Activated CD4-positive, alpha-beta T cell treated with anti-CD3 and anti-CD28 coated beads, Interleukin-2, amount 10 ng/mL, durations not matched to agents 7 days and 5 days (primary cell): Measurements from ENCODE around the gene CREB5. TPM values are rescaled to one million over a fixed set of nuclear protein-coding genes. Genes with fewer than 3 reads are reported as not detected.

Source experiments
- CTCF ChIA-PET: fragments of 350-600 bp; sonication (Branson Sonifier 250); formaldehyde crosslinking; loops from one replicate; lab custom pipeline; 2021; ENCODE audit warnings: antibody characterized with exemption; lab: Charles Lee
- POLR2A ChIA-PET: fragments of 350-600 bp; sonication (Branson Sonifier 250); formaldehyde crosslinking; loops from one replicate; lab custom pipeline; 2021; ENCODE audit warnings: antibody characterized with exemption; lab: Charles Lee
- DNase-seq: peaks from one replicate; pipeline ENCODE4 v3.0.0-alpha.2; 2020
- H3K27ac Mint-ChIP-seq: one replicate; pipeline ENCODE4 v1.8.0; 2021; ENCODE audit warnings: mild to moderate bottlenecking, moderate library complexity, mixed read lengths
- H3K27me3 Mint-ChIP-seq: one replicate; pipeline ENCODE4 v1.8.0; 2021; ENCODE audit warnings: mixed read lengths
- H3K36me3 Mint-ChIP-seq: one replicate; pipeline ENCODE4 v1.8.0; 2021; ENCODE audit warnings: low read depth, mixed read lengths
- H3K4me1 Mint-ChIP-seq: one replicate; pipeline ENCODE4 v1.8.0; 2021; ENCODE audit warnings: mixed read lengths
- H3K4me3 Mint-ChIP-seq: one replicate; pipeline ENCODE4 v1.8.0; 2021; ENCODE audit warnings: mild to moderate bottlenecking, moderate library complexity, mixed read lengths
- H3K9me3 Mint-ChIP-seq: one replicate; pipeline ENCODE4 v1.8.0; 2021; ENCODE audit warnings: mixed read lengths
- total RNA-seq, 2 experiments: library from RNA; stranded (reverse); gene quantifications; one replicate each; pipeline ENCODE4 v1.2.3, GENCODE V29; 2021

CREB5 gene
- total RNA-seq, 2 experiments from 2014 or later: not detected

DNA sequence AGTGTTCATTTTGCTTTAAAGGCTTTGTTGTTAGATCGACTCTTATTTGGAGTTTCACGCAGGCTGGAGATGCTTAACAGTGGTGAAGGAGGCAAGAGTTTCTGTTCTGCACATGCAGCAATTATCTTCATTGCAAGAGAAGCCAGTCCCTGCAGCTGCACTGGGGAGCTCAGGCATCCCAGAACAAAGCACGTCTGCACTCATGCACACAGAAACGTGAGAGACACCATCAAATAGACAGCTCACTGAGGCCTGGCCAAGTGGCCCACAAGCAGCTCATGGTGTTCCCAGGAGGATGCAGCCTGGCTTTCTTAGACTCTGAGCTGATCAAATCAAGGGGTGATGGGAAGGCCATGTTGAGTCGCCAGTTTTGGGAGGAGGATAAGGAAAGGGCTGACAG is 246.1 kb downstream of the CREB5 start:
- Mint-ChIP-seq H3K4me1 (peaks cover 14% of the 10 kb centered on the region), H3K27ac (no peak overlapping the region), H3K27me3 (peaks cover 10% of the 10 kb centered on the region), H3K36me3 (peaks cover 3% of the 10 kb centered on the region), H3K9me3 (peaks cover 6% of the 10 kb centered on the region), H3K4me3 (no peak overlapping the region)
- CTCF ChIA-PET: no interaction called here
- DNase-seq: no peak
- POLR2A ChIA-PET: no interaction called here

DNA sequence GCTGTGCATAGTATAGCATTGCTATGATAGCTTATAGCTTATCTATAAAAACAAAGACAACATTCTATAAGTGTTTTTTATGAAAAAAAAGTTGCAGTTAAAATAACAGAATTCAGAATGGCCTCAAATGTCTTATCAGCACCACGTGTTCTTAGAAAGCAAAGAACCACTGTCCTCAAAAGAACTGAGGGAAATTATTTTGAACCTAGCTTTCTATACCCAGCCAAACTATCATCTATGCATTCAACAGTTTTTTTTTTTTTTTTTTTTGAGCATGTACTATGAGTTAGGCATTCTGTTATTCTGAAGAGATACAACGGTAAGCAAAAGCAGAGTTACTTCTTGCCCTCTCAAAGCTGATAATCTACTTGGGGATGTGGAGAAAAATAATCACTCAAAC is 247.8 kb downstream of the CREB5 start:
- peaks cover 18% of the 10 kb centered on the region for H3K27me3 Mint-ChIP-seq
- peaks cover 14% of the 10 kb centered on the region for H3K4me1 Mint-ChIP-seq
- peaks cover 3% of the 10 kb centered on the region for H3K36me3 Mint-ChIP-seq
- POLR2A ChIA-PET: no interaction called here
- CTCF ChIA-PET: interaction anchor here (0.6 kb wide), 1 partner anchor 429 kb away, joined by 3 read pairs; no protein-coding TSS in a partner anchor
- no peak overlapping the region for H3K4me3 Mint-ChIP-seq
- DNase-seq: no peak
- no peak overlapping the region for H3K27ac Mint-ChIP-seq
- H3K9me3 Mint-ChIP-seq: peaks cover 6% of the 10 kb centered on the region

- Mint-ChIP-seq H3K4me1 (peaks cover 14% of the 10 kb centered on the region), H3K27me3 (peaks cover 21% of the 10 kb centered on the region), H3K27ac (peak overlapping the region; percentile 86), H3K9me3 (peaks cover 6% of the 10 kb centered on the region), H3K4me3 (peak overlapping the region; percentile 16), H3K36me3 (peaks cover 3% of the 10 kb centered on the region)
- ChIA-PET POLR2A (no interaction called here), CTCF (interaction anchor here (0.6 kb wide), 1 partner anchor 77 kb away, joined by 3 read pairs; no protein-coding TSS in a partner anchor)
- DNase-seq: peak; percentile 37
Measured at GRCh38 chr7:28661826-28662595, 249.7 kb downstream of the CREB5 start.

DNA sequence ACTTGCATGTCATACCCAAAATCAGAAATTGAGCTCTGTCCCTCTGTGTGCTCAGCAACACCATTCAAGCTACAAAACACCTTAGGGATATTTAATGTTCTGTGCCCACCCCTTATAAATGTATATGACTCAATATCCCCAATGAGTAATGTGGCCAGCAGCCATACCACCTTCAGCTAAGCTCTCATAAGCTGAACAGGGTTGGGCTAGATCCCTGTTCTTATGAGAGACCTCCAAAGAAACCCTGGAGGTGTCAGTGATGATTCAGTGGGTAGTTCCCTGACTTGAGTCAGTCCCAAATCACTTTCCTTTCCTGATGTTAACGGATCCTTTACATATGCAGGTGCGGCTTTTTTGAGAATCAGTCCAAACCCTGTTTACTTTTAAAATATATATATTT is 253.8 kb downstream of the CREB5 start:
- H3K27me3 Mint-ChIP-seq: peaks cover 21% of the 10 kb centered on the region
- ChIA-PET CTCF (no interaction called here), POLR2A (no interaction called here)
- H3K4me1 Mint-ChIP-seq: peaks cover 14% of the 10 kb centered on the region
- no peak overlapping the region for H3K4me3 Mint-ChIP-seq
- H3K9me3 Mint-ChIP-seq: no peaks in the 10 kb centered on the region
- H3K36me3 Mint-ChIP-seq: no peaks in the 10 kb centered on the region
- no peak for DNase-seq
- no peak overlapping the region for H3K27ac Mint-ChIP-seq

DNA sequence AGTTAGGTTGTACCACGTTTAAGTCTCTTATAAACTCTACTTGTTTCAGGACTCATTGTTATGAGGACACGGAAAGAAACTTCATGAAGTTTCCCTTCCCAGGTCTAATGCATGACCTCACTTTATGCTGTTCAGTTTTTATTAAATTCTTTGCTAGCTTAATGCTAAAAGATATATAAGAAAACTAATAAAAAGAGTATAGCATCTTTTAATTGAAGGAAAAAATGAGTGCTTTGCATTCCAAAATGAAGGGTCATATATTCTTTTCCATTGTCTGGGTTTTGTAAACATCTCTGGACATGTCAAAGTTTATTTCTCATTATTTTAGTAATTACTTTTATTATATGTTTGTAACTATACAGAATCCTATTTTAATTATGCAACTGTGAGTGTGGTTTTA is 255.8 kb downstream of the CREB5 start:
- no peak for DNase-seq
- H3K4me3 Mint-ChIP-seq: no peak overlapping the region
- no peaks in the 10 kb centered on the region for H3K9me3 Mint-ChIP-seq
- ChIA-PET POLR2A (no interaction called here), CTCF (no interaction called here)
- no peaks in the 10 kb centered on the region for H3K36me3 Mint-ChIP-seq
- peaks cover 11% of the 10 kb centered on the region for H3K27me3 Mint-ChIP-seq
- no peaks in the 10 kb centered on the region for H3K4me1 Mint-ChIP-seq
- no peak overlapping the region for H3K27ac Mint-ChIP-seq

DNA sequence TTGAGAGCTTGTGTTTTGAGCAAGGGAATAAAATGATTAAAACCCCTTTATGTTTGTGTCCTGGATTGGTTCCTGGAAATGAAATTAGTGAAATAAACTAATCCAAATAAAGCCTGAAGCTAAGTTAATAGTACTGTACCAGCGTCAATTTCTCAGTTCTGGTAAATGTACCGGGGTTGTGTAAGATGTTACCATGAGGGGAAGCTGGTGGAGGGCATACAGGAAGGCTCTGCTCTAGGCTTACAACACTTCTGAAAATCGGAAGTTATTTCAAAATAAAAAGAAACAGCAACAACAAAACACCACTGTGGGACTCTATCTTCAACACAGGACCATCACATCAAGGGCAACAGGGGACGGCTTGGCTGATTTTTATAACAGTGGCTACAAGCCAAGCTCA is 257.0 kb downstream of the CREB5 start:
- no peak for DNase-seq
- Mint-ChIP-seq H3K27me3 (peaks cover 8% of the 10 kb centered on the region), H3K9me3 (no peaks in the 10 kb centered on the region), H3K4me1 (no peaks in the 10 kb centered on the region), H3K27ac (no peak overlapping the region), H3K36me3 (no peaks in the 10 kb centered on the region), H3K4me3 (no peak overlapping the region)
- CTCF ChIA-PET: no interaction called here
- POLR2A ChIA-PET: no interaction called here

DNA sequence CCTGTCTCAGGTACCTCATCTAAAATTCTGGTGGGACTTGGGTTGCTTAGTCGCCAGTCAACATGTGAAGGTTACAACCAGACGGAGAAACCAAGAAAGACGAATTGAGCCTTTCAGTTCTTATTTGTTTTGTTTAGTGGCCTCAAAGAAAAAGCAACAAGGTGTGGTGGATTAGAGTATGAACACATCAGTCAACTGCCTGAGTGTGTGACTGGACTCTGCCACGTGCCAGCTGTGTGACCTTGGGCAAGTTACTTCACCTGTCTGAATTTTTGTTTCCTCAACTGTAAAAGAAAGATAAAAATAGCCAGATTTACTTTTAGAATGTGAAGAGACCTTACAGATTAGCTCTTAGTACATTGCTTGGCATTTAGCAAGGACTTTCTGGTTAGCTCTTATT is 259.2 kb downstream of the CREB5 start:
- no peaks in the 10 kb centered on the region for H3K4me1 Mint-ChIP-seq
- DNase-seq: no peak
- H3K27me3 Mint-ChIP-seq: no peaks in the 10 kb centered on the region
- H3K36me3 Mint-ChIP-seq: no peaks in the 10 kb centered on the region
- CTCF ChIA-PET: no interaction called here
- no peak overlapping the region for H3K4me3 Mint-ChIP-seq
- H3K27ac Mint-ChIP-seq: no peak overlapping the region
- H3K9me3 Mint-ChIP-seq: no peaks in the 10 kb centered on the region
- POLR2A ChIA-PET: no interaction called here

- CTCF ChIA-PET: no interaction called here
- no peaks in the 10 kb centered on the region for H3K36me3 Mint-ChIP-seq
- H3K4me3 Mint-ChIP-seq: no peak overlapping the region
- no peak for DNase-seq
- POLR2A ChIA-PET: no interaction called here
- H3K9me3 Mint-ChIP-seq: no peaks in the 10 kb centered on the region
- no peaks in the 10 kb centered on the region for H3K27me3 Mint-ChIP-seq
- H3K27ac Mint-ChIP-seq: no peak overlapping the region
- H3K4me1 Mint-ChIP-seq: no peaks in the 10 kb centered on the region
Measured at GRCh38 chr7:28672397-28672797, 260.1 kb downstream of the CREB5 start.

GRCh38 chr7:28674359-28674782 is 262.1 kb downstream of the CREB5 start:
- Mint-ChIP-seq H3K36me3 (no peaks in the 10 kb centered on the region), H3K4me3 (no peak overlapping the region), H3K27ac (no peak overlapping the region), H3K4me1 (no peaks in the 10 kb centered on the region), H3K27me3 (no peaks in the 10 kb centered on the region), H3K9me3 (no peaks in the 10 kb centered on the region)
- CTCF ChIA-PET: no interaction called here
- POLR2A ChIA-PET: no interaction called here
- no peak for DNase-seq

DNA sequence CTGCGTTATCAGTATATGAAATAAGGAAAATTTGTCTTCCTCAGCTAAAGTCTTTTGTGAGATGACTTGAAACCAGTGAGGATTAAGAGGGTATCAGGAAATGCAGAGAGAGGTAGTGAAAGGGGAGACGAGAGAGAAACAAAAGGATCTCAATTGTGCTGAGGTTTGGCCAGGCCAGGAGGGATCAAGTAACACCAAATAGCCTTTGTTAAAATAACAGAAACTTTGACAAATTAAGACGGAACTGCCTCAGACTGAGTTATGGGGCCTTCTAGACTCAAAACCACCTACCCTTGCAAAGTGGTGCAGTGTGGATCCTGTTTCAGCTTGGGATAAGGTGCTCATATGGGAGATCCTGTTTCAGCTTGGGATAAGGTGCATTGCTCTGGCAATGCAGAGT is 263.1 kb downstream of the CREB5 start:
- H3K9me3 Mint-ChIP-seq: no peaks in the 10 kb centered on the region
- H3K27me3 Mint-ChIP-seq: no peaks in the 10 kb centered on the region
- H3K4me3 Mint-ChIP-seq: no peak overlapping the region
- ChIA-PET CTCF (no interaction called here), POLR2A (no interaction called here)
- H3K4me1 Mint-ChIP-seq: no peaks in the 10 kb centered on the region
- H3K27ac Mint-ChIP-seq: no peak overlapping the region
- H3K36me3 Mint-ChIP-seq: no peaks in the 10 kb centered on the region
- no peak for DNase-seq

GRCh38 chr7:28677668-28678067 is 265.4 kb downstream of the CREB5 start:
- Mint-ChIP-seq H3K9me3 (no peaks in the 10 kb centered on the region), H3K27me3 (peaks cover under 1% of the 10 kb centered on the region), H3K4me3 (no peak overlapping the region), H3K36me3 (no peaks in the 10 kb centered on the region), H3K27ac (no peak overlapping the region), H3K4me1 (no peaks in the 10 kb centered on the region)
- no peak for DNase-seq
- POLR2A ChIA-PET: no interaction called here
- CTCF ChIA-PET: no interaction called here

GRCh38 chr7:28678431-28678965 is 266.2 kb downstream of the CREB5 start:
- H3K36me3 Mint-ChIP-seq: no peaks in the 10 kb centered on the region
- no peak overlapping the region for H3K27ac Mint-ChIP-seq
- no peak overlapping the region for H3K4me3 Mint-ChIP-seq
- H3K27me3 Mint-ChIP-seq: peaks cover 5% of the 10 kb centered on the region
- H3K9me3 Mint-ChIP-seq: no peaks in the 10 kb centered on the region
- H3K4me1 Mint-ChIP-seq: no peaks in the 10 kb centered on the region
- POLR2A ChIA-PET: no interaction called here
- CTCF ChIA-PET: no interaction called here
- DNase-seq: no peak

DNA sequence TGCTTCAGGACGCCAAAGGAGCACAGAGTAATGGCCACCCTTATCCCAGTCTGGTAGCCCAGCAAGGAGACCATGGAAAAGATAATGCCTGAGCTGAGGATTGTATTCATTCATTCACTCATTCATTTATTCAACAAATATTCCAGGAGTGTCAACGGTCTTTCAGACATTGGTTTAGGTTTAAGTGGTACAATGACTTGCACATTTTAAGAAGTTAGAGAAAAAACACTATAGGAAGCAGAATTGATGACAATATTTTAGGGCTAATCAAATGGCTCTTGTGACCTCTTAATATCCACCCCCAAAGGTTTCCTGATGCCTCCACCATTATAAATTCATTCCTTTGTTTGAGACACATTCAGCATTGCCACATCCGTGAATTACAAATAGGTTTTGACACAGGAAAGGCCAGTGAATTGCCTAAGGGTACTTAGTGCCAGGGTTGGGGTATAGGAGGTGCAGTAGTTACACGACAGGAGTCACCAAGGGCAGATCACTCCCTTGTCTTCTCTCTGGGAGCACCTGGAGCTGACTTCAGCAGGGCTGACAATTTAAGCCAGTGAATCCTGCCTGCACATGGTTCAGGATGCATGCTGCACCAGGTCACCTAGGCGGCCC is 269.5 kb downstream of the CREB5 start:
- H3K36me3 Mint-ChIP-seq: no peaks in the 10 kb centered on the region
- CTCF ChIA-PET: no interaction called here

More for the DNA sequence above, 269.5 kb downstream of the CREB5 start:
- Mint-ChIP-seq H3K4me1 (no peaks in the 10 kb centered on the region), H3K27me3 (peaks cover 18% of the 10 kb centered on the region), H3K9me3 (no peaks in the 10 kb centered on the region), H3K27ac (no peak overlapping the region), H3K4me3 (no peak overlapping the region)
- no peak for DNase-seq
- POLR2A ChIA-PET: no interaction called here
